Body of pancreas (tissue), 4 donors: Measurements from ENCODE around the gene STXBP3. TPM values are rescaled to one million over a fixed set of nuclear protein-coding genes. Genes with fewer than 3 reads are reported as not detected.

Experiments used
- ATAC-seq: fragments of 150-250 bp; one replicate; pipeline ENCODE4 v1.9.1; 2016
- DNase-seq, 4 donors: peaks; one replicate each; pipeline ENCODE4 v3.0.0-alpha.2; 2019
- H3K27ac ChIP-seq, 4 donors: fragments of 200-600 bp; sonication (generic); 1 replicate in 3 of 4; 2 replicates in 1 of 4; pipeline versions ENCODE4 v1.5.1 to v1.6.1; 2016 to 2019; ENCODE audit warnings: mild to moderate bottlenecking in 1 of 4, mixed read lengths in 1 of 4, moderate library complexity in 1 of 4
- H3K27me3 ChIP-seq, 2 donors: fragments of 200-600 bp; sonication (generic); one replicate each; pipeline ENCODE4 v1.6.0; 2016; ENCODE audit warnings: mild to moderate bottlenecking in 1 of 2
- H3K36me3 ChIP-seq, 2 donors: fragments of 200-600 bp; sonication (generic); replicated peaks in 1 of 2; 2 replicates each; pipeline ENCODE4 v1.5.1; 2016; ENCODE audit warnings: low read depth in 2 of 2; ENCODE audit not compliant: insufficient read depth in 1 of 2
- H3K4me1 ChIP-seq: fragments of 200-600 bp; sonication (generic); one replicate; pipeline ENCODE4 v1.6.0; 2016
- H3K4me3 ChIP-seq, 2 donors: fragments of 200-600 bp; sonication (generic); 1 replicate in 1 of 2; 2 replicates in 1 of 2; pipeline ENCODE4 v1.5.1; 2016 to 2019
- H3K9me3 ChIP-seq, 3 donors: fragments of 200-600 bp; sonication (generic); 1 replicate in 2 of 3; 2 replicates in 1 of 3; pipeline ENCODE4 v1.5.1; 2016
- POLR2A ChIP-seq, 3 donors: fragments of 450-650 bp; IDR thresholded peaks; one replicate each; pipeline ENCODE4 v1.6.1; 2016; ENCODE audit warnings: antibody characterized with exemption in 3 of 3, mild to moderate bottlenecking in 2 of 3
- WGBS, 2 donors: methylation state at CpG; one replicate each; pipeline ENCODE4 v1.1.5; 2017; 5-methylcytosine and 5-hydroxymethylcytosine counted together
- intact Hi-C: fragments of 100-400 bp; cut with DNase I; formaldehyde crosslinking; loops from one replicate; pipeline ENCODE4 v1.15.1; 2023
- total RNA-seq, 2 donors: library from RNA; depleted of rRNA; stranded (reverse); fragments of >200 nt; gene quantifications; one replicate each; pipeline ENCODE4 v1.1.0, GENCODE V29; 2016
- TF ChIP-seq, protein P1 (sequence below), 7 experiments: fragments of 450-650 bp in 4 of 7; fragments of 200-600 bp in 3 of 7; sonication (generic) in 3 of 7; IDR thresholded peaks; one replicate each; pipeline ENCODE4 v1.5.1; 2016 to 2019; ENCODE audit warnings: antibody characterized with exemption in 7 of 7

The STXBP3 gene
- total RNA-seq, 2 donors from 2014 or later, result 39.6 to 83.0 TPM

DNA sequence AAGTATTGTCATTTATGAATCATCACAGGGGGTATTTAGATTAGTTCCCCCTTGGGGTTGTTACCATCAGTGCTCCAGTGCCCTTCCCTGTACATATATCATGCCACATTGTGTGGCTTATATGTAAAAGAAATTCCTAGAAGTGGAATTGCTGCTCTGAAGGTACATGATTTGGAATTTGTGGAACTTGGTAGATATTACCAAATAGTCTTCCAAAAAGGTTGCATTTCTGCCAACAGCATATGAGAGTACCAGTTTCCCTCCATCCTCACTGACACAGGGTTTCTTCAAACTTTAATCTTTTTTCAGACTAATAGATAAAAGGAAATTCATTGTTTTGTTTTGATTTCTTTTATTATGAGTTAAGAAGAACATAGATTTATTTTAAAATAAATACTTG is 69.1 kb downstream of the STXBP3 start:
- TF ChIP-seq POLR2A (IDR thresholded peaks at IDR 0.05), result no peak
- TF ChIP-seq, protein P1, sequence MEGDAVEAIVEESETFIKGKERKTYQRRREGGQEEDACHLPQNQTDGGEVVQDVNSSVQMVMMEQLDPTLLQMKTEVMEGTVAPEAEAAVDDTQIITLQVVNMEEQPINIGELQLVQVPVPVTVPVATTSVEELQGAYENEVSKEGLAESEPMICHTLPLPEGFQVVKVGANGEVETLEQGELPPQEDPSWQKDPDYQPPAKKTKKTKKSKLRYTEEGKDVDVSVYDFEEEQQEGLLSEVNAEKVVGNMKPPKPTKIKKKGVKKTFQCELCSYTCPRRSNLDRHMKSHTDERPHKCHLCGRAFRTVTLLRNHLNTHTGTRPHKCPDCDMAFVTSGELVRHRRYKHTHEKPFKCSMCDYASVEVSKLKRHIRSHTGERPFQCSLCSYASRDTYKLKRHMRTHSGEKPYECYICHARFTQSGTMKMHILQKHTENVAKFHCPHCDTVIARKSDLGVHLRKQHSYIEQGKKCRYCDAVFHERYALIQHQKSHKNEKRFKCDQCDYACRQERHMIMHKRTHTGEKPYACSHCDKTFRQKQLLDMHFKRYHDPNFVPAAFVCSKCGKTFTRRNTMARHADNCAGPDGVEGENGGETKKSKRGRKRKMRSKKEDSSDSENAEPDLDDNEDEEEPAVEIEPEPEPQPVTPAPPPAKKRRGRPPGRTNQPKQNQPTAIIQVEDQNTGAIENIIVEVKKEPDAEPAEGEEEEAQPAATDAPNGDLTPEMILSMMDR (IDR thresholded peaks at IDR 0.05), result no peak
- DNase-seq, result no peak
- Histone ChIP-seq H3K9me3 (no peaks in the 10 kb centered on the region), H3K27me3 (no peaks in the 10 kb centered on the region), H3K4me1 (peaks cover 22% of the 10 kb centered on the region), H3K27ac (peak overlapping the region in 1 of 4 donors; percentile 80), H3K36me3 (no peaks in the 10 kb centered on the region), H3K4me3 (no peak overlapping the region)
- no peak for ATAC-seq
- intact Hi-C loops, result no loop called here

- 21 to 31% methylated on average over 12 of the region's 12 CpGs for WGBS, 2 donors
- Histone ChIP-seq H3K36me3 (no peaks in the 10 kb centered on the region), H3K9me3 (no peaks in the 10 kb centered on the region), H3K4me1 (peaks cover 22% of the 10 kb centered on the region), H3K27ac (peak overlapping the region; percentile 72 to 80 (median 76)), H3K27me3 (no peaks in the 10 kb centered on the region), H3K4me3 (no peak overlapping the region)
- ATAC-seq, result peak; percentile 94
- intact Hi-C loops, result no loop called here
- peak; percentile 80 to 86 (median 84) for DNase-seq
- TF ChIP-seq POLR2A (IDR thresholded peaks at IDR 0.05), result peak in 2 of 3 donors; percentile 5 to 16
- TF ChIP-seq, protein P1 (IDR thresholded peaks at IDR 0.05), result no peak
These were observed 69.8 kb downstream of the STXBP3 start for GRCh38 chr1:108816049-108816893.

DNA sequence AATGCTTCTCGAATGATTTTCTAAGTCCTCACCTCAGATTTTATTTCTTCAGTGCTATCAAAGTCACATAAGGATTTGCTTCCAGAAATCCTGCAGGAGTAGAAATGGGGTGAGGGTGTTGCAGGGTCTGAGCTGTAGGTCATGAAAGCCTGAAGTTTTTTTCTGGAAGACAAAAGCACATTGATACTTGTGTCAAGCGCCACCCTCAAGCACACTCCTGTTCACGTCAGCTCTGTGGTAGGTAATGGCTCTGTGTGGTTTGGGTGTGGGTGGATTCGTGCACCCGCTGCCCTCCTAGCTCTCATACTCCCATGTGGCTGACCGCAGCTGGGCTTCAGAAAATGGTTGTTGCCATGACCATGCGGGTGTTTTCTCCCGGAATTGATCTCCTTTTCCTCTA is 70.5 kb downstream of the STXBP3 start:
- peak; percentile 12 for ATAC-seq
- WGBS, 2 donors, result 76 to 81% methylated on average over 8 of the region's 8 CpGs
- intact Hi-C loops, result no loop called here

DNA sequence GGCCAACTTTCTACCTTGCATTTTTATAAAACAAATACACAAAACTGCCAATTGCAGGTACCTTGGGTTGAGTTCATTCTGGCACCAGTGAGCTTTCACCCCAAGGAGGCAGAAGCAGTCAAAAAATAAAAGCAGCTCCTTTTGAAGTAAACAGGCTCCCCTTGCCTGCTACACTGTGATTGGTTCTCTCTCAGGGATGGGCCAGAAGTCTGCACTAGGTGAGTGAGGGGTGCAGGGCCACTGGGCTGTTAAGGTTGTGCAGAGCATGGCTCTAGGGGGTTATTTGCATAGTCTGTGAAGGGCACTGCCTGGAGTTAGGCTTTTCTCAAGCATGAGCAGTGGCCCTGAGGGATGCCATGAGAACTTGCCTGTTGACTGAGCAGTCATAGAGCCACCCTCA is 71.3 kb downstream of the STXBP3 start:
- no peaks in the 10 kb centered on the region for H3K9me3 ChIP-seq
- TF ChIP-seq, protein P1 (IDR thresholded peaks at IDR 0.05), result no peak
- TF ChIP-seq POLR2A (IDR thresholded peaks at IDR 0.05), result no peak
- H3K36me3 ChIP-seq, result no peaks in the 10 kb centered on the region
- DNase-seq (no peak), ATAC-seq (no peak)
- H3K27me3 ChIP-seq, result no peaks in the 10 kb centered on the region
- intact Hi-C loops, result no loop called here
- H3K27ac ChIP-seq, result no peak overlapping the region
- no peak overlapping the region for H3K4me3 ChIP-seq
- H3K4me1 ChIP-seq, result peaks cover 22% of the 10 kb centered on the region

More for the DNA sequence above, 70.5 kb downstream of the STXBP3 start:
- Histone ChIP-seq H3K4me3 (no peak overlapping the region), H3K4me1 (peaks cover 22% of the 10 kb centered on the region), H3K27me3 (no peaks in the 10 kb centered on the region), H3K9me3 (no peaks in the 10 kb centered on the region), H3K27ac (peak overlapping the region; percentile 72 to 80 (median 76)), H3K36me3 (no peaks in the 10 kb centered on the region)
- TF ChIP-seq, protein P1 (IDR thresholded peaks at IDR 0.05), result no peak
- no peak for TF ChIP-seq POLR2A (IDR thresholded peaks at IDR 0.05)
- DNase-seq, result peak in 2 of 4 donors; percentile 19 to 26

GRCh38 chr1:108819878-108820277 is 73.4 kb downstream of the STXBP3 start:
- 69 to 90% methylated on average over 5 of the region's 5 CpGs for WGBS, 2 donors

More at GRCh38 chr1:108819878-108820277, 73.4 kb downstream of the STXBP3 start:
- H3K27me3 ChIP-seq, result no peaks in the 10 kb centered on the region
- intact Hi-C loops, result no loop called here
- ATAC-seq (no peak), DNase-seq (no peak)
- H3K36me3 ChIP-seq, result no peaks in the 10 kb centered on the region
- H3K4me3 ChIP-seq, result no peak overlapping the region
- no peaks in the 10 kb centered on the region for H3K9me3 ChIP-seq
- no peak overlapping the region for H3K27ac ChIP-seq
- no peak for TF ChIP-seq POLR2A (IDR thresholded peaks at IDR 0.05)
- TF ChIP-seq, protein P1 (IDR thresholded peaks at IDR 0.05), result no peak
- peaks cover 18% of the 10 kb centered on the region for H3K4me1 ChIP-seq
